ENCODE results near the gene PRDM7. TPM values are rescaled to one million over a fixed set of nuclear protein-coding genes. Genes with fewer than 3 reads are reported as not detected.
"Not testable (repeated sequence)": the region's sequence is repeated elsewhere in the genome, so short reads cannot be mapped to it uniquely, and the experiment has no call there.

PRDM7 gene
- not detected in 2 replicates for total RNA-seq

DNA sequence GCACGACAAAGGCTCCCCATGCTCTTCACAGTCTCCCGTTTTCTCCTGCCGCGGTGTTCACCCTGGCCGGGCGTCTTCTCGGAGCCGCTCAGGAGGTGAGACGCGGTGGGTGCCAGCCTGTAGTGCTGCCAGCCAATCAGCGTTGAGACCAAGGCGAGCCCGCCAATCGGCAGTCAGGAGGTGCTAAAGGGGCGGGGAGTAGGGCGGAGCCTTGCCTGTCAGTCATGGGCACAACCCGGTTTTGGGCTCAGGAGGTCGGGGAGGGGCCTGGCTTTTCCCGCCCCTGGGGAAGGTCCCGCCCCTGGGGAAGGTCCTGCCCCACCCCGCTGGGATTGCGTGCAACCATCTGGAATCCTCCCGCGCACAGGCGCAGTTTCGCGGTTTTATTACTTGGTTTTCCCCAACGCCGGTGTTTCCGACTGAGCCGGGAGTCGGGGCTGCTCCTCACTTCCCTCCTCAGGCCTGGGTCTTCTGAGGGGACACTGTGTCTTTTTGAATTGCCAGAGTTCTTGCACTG, at the start of gene PRDM7:
PRDM7 (minus strand) TSS at position 92 of the 517 bp plus-strand sequence. CDS start 1,421 bp downstream, outside the sequence.
- no peak for DNase-seq (ENCODE audit: extremely low read depth, low read depth, low spot score)

DNA sequence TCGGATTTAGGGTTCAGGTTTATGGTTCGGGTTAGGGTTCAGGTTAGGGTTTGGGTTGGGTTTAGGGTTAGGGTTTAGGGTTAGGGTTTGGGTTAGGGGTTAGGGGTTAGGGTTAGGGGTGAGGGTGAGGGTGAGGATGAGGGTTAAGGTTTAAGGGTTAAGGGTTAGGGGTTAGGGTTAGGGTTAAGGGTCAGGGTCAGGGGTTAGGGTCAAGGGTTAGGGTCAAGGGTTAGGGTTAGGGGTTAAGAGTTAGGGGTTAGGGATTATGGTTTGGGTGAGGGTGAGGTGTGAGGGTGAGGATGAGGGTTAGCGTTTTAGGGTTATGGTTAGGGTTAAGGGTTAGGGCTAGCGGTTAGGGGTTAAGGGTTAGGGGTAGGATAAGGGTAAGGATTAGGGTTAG, 44.7 kb upstream of the PRDM7 start:
- not testable (repeated sequence) for DNase-seq (ENCODE audit: extremely low read depth, low read depth, low spot score)

DNA sequence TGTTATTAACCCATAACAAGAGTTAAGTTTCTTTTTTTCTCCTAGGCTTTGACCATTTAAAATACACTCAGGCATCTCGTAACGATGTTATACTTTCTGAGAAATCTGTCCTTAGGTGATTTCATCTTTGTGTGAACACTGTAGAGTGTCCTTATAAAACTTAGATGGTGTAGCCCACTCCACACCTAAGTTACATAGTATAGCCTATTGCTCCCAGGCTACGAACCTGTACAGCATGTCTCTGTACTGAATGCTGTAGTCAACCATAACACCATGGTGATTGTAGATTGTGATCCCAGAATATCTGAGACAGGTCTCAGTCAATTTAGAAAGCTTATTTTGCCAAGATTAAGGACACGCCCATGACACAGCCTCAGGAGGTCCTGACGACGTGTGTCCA, 30.5 kb upstream of the PRDM7 start:
- DNase-seq (ENCODE audit: extremely low read depth, low read depth, low spot score): not testable (repeated sequence)

DNA sequence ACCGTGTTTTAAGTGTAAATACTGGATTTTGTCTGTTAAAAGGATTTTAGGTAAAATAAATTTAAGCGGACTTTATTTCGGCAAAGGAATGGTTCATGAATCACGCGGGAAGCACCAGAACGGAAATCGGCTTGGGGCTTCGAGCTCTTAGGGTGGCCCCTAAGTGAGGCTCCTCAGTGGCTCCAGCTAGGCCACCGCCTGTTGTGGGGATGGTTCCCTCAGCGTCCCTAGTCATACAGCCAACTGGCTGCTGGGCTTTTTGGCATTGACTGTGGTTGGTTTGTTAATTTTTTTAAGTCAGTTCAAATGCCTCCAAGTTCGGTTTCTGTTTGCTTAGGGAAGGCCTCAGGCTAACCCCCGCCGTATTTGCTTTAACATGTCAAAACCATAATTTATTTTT, 29.9 kb upstream of the PRDM7 start:
- not testable (repeated sequence) for DNase-seq (ENCODE audit: extremely low read depth, low read depth, low spot score)

DNA sequence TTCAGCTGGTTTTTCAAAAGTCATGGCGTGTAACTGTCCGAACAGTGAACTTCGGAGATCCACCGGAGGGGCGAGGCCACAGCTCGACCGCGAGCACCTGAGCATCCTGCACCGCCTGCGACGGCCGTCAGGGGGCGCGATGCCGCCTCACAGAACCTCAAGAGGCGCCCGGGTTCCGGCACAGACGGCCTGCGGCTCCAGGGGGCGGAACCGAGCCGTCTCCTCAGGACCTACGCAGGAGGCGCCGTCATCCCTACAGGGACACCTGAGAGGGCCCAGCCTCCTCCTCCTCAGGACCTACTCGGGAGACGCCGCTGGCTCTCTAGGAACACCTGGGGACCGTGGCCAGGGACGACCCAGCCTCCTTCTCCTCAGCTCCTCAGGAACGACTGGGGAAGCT, 29.1 kb upstream of the PRDM7 start:
- DNase-seq (ENCODE audit: extremely low read depth, low read depth, low spot score): not testable (repeated sequence)

DNA sequence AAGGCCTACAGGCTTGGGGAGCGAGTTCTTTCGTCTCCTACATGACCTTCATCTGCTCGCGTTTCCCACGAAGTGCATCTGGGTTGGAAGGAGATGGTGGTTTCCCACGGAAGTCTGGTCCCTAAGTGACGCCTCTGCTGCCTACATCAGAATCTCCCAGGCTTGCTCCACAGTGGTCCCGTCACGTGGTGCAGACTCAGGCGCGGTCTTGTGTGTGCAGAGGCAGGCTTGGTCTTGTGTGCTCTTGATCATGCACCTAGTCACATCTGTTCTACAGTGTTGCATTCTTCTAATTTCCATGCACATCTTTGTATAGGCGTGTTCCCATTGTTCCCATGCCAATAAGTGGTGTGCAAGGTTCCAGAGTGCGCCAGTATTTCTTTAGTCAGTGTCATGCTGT, 27.6 kb upstream of the PRDM7 start:
- DNase-seq (ENCODE audit: extremely low read depth, low read depth, low spot score): not testable (repeated sequence)

DNA sequence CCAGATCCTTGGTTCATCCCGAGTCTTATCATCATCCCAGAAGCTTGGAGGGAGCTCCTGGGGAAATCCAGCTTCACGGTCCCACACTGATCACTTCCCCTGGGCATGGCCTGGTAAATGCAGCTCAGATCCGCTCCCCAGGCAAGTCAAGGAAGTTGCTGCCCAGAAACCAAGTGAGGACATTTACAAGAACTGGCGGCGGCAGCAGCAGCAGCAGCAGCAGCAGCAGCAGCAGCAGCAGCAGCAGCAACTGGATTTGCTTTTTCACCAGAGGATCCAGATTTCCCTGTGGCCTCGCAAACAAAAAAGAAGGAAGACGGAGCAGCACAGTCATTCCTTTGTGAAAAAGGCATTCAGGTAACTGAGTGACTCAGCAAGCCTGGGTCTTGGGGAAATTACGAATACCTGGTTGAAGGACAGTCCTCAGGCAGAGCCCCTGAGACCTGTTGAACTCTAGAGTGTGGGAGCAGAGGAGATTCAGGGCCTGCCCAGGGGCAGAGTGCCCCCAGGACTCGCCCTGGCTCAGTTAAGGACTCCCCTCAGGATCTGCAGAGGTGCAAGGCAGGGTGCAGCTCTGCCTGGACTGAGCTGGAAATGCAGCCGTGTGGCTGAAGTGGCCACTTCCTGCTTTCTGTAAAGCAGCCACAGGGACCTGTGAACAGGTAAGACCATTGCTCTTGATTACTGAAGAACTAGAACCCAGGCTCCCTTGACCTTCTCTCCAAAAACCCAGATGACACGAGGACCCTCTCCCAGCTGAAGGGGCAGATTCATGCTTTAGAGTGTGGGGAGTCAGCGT, 25.2 kb upstream of the PRDM7 start:
- not testable (repeated sequence) for DNase-seq (ENCODE audit: extremely low read depth, low read depth, low spot score)

DNA sequence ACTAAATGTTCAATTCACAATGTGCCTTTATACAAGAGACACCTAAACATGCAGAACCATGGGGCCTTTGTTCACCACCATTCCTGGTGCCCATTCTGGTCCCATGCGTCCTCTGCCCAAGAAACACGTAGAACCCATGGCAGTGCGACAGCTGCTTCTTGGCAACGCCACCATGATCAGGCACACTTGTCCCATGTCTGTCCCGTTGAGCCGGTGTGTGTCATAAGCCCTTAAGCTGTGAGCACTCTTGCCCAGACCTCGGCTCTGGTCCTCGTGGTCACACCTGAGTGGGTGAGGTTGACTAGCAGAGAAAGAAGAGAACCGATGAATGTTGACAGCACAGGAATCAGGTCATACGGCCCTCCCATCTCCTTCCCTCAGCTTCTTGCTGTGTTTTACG, 24.2 kb upstream of the PRDM7 start:
- DNase-seq (ENCODE audit: extremely low read depth, low read depth, low spot score): not testable (repeated sequence)

DNA sequence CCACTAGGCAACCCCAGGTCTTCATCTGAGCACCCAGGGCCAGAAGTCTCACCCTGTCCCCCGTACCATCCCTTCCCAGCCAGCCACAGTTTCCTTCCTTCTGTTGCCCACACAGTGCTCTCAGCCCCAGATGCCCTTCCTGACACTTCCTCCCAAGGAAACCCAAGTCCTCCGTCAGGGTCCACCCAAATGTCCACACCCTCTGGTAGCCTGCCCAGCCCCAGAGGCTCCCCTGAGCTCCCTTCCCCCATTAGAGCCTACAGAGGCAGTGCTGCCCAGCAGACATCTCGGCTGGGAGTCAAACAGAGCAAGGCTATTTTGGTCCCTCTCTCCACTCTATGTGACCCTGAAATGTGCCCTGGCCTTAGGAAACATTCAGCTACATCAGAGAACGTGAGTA, 23.7 kb upstream of the PRDM7 start:
- not testable (repeated sequence) for DNase-seq (ENCODE audit: extremely low read depth, low read depth, low spot score)

DNA sequence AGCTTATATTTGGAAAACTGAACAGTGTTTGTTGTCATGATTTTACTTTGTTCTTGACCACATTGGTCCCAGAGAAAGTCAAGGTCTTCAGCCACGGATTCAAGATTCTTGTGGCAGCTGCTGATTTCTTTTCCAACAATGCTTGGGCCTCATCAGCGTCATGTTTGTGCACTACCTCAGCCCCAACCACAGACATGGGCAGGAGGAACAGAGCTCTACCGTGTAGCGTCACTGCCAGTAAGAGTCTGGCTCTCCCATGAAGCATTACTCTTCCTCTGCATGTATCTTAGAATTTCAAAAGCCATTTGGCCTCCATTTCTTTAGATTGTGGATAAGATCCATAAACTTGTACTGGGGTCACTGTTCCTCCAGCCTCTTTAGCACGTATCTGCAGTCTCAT, 23.1 kb upstream of the PRDM7 start:
- DNase-seq (ENCODE audit: extremely low read depth, low read depth, low spot score): not testable (repeated sequence)

DNA sequence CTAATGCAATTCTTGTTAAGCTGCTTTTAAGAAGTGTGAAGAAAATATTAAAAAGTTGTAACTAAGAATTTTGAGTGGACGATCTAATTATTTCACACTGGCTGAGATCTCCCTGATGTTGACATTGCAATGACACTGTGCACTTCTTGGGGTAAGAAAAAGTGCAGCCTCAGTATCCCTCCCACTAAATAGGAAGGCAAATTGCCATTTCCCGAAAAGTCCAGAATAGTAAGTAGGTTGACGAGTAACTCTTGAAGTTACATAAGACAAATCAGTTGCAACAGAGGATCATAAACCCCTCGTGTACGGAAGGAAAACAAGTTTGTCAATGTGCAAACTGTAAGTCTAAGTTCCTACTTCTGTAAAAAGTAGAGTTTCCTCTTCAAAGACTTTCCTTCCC, 21.8 kb upstream of the PRDM7 start:
- not testable (repeated sequence) for DNase-seq (ENCODE audit: extremely low read depth, low read depth, low spot score)

DNA sequence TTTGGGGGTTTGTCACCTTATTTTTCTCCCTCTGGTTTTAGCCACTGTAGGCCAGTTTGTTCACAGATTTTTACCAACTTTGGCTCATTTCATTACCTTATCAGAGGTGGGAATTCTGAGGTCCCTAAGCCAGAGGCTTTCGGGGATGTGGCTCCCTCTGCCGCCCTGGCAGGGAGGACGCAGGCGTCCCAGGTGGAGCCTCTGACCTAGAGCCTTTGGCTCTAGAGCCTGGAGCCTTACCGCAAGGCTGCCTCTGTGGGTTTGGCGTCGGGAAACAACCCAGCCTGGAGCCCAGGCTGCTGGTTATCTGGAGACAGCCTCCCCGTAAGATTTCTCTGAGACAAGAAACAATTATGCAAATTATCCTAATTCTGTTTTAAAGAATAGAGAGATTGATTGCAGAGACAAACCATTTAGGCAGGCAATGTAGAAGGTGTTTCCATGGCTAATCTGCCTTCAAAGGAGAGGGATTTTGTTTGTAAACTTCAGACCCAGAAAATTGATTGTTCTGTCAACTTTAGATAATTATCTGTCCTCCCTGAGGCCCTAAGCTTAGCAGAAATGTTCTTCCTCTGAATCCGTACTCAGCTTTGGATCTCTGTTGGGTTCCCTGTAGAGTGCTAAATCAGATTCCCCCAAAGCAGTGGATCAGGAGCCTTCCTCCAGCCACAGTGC, 20.0 kb upstream of the PRDM7 start:
- DNase-seq (ENCODE audit: extremely low read depth, low read depth, low spot score): not testable (repeated sequence)

DNA sequence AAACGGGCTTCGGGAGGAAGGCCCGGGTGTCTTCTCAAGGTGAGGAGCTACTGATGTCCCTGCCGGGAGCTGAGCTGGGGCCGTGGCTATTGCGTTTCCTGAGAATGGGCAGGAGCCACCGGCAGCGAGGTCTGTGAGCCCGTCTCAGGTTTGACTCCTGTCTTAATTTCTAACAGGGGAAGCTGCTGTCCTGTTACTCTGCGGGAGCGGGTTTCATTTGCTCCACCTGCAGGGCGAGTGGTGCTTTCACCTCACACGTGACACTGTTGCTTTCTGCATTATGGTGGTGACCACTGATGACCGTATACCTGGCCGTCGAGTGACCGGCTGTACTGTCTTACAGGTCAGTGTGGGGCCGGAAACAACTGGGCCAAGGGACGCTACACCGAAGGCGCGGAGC, 17.7 kb upstream of the PRDM7 start:
- not testable (repeated sequence) for DNase-seq (ENCODE audit: extremely low read depth, low read depth, low spot score)

DNA sequence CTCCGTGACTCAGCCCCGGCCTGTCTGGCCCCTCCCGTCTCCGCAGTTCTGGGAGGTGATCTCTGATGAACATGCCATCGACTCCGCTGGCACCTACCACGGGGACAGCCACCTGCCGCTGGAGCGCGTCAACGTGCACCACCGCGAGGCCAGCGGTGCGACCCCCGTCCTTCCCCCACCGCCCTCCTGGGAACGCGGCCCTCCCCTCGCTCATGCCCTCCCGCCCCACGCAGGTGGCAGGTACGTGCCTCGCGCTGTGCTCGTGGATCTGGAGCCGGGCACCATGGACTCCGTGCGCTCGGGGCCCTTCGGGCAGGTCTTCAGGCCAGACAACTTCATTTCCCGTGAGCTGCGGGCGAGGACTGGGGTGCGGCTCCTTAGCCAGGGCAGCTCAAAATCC, 17.2 kb upstream of the PRDM7 start:
- DNase-seq (ENCODE audit: extremely low read depth, low read depth, low spot score): not testable (repeated sequence)

DNA sequence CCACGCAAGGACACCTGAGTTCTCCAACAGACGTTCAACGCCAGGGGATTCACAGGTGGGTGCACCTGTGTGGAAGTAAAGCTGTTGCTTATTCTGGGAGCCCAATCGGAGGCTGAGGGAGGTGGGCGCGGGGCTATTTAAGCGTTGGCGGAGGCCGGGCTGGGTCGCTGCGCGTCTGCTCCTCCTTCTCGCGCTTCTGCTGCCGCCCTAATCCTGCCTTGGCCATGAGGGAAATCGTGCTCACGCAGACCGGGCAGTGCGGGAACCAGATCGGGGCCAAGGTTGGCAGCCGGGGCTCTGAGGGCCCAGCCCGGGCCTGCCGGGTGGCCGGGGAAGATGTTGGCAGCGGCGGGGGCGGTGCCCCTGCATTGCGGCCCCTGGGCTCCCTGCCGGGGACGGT, 16.7 kb upstream of the PRDM7 start:
- DNase-seq (ENCODE audit: extremely low read depth, low read depth, low spot score): not testable (repeated sequence)

DNA sequence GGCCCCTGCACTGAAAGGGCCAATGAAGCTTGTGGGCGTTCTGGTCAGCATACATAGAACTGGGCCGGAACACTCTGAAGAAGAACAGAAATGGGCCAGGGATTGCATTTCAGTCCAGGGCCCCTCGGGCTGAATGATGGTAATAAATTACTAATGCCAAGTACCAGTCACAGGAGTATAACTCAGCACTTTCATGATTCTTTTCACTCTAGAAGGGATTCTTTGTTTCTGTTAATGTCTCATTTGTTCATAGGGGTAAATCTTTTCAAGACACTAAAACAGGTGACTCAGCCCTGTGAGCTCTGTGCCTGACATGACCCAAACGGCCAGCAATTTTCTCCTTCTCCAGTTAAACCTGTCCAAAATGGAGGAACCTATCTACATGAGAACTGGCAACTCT, 15.7 kb upstream of the PRDM7 start:
- DNase-seq (ENCODE audit: extremely low read depth, low read depth, low spot score): not testable (repeated sequence)

DNA sequence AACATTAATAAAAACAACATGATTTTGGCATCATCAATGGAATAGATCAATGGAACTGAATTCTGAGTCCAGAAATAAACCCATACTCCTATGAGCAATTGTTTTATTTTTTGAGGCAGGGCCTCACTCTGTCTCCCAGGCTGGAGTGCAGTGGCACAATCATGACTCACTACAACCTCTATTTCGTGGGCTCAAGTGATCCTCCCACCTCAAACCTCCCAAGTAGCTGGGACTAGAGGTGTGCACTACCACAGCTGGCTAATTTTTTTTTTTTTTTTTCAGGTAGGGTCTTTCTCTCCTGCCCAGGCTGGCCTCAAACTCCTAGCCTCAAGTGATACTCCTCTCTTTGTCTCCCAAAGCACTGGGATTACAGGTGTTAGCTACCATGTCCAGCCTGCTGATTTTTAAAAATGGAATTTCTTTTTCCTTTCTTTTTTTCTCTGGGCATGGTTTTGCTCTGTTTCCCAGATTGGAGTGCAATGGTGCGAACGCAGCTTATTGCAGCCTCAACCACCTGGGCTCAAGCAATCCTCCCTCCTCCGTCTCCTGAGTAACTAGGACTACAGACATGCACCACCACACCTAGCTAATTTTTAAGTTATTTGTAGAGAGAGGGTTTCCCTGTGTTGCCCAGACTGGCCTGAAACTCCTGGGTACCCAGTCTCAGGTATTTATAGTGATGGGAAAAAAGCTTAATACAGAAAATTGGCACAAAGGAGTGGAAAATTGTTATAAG, 7.3 kb upstream of the PRDM7 start:
- DNase-seq (ENCODE audit: extremely low read depth, low read depth, low spot score): no peak

DNA sequence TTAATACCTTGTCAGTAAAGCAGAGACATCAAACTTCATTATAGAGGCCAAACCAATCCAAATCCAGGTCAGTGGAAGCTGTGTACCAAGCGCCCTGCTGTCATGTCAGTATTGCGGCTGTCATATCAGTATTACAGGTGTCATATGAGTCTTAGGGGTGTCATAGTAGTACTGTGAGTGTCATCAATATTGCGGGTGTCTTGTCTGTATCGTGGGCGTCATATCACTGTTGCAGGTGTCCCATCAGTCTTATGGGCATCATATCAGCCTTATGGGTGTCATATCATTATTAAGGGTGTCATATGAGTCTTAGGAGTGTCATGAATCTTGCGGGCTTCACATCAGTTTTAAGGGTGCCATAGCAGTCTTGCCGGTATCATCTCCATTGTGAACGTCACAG, 6.0 kb upstream of the PRDM7 start:
- DNase-seq (ENCODE audit: extremely low read depth, low read depth, low spot score): no peak

DNA sequence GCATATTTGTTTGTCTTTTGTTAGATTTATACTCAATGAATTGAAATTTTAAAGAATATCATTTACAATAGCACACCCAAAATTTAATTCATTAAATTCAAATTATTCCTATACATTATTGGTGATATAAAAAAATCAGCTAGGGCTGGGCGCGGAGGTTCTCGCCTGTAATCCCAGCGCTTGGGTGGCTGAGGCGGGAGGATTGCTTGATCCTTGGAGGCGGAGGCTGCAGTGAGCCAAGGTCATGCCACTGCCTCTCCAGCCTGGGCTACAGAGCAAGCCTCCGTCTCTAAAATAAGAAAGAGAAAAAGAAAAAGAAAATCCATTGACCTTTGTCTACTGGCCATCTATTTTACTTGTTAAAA, 4.5 kb upstream of the PRDM7 start:
- DNase-seq (ENCODE audit: extremely low read depth, low read depth, low spot score): no peak

DNA sequence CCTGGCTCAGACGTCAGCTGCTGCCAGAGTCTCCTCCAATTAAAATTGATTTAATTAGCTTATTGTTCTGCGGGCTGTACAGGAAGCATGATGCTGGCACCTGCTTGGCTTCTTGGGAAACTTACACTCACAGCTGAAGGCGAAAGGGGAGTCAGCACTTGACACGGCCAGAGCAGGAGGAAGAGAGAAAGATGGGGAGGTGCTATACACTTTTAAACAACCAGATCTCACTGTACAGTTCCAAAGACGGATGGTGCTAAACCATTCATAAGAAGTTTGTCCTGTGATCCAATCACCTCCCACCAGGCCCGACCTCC, 1.4 kb upstream of the PRDM7 start:
- no peak for DNase-seq (ENCODE audit: extremely low read depth, low read depth, low spot score)

DNA sequence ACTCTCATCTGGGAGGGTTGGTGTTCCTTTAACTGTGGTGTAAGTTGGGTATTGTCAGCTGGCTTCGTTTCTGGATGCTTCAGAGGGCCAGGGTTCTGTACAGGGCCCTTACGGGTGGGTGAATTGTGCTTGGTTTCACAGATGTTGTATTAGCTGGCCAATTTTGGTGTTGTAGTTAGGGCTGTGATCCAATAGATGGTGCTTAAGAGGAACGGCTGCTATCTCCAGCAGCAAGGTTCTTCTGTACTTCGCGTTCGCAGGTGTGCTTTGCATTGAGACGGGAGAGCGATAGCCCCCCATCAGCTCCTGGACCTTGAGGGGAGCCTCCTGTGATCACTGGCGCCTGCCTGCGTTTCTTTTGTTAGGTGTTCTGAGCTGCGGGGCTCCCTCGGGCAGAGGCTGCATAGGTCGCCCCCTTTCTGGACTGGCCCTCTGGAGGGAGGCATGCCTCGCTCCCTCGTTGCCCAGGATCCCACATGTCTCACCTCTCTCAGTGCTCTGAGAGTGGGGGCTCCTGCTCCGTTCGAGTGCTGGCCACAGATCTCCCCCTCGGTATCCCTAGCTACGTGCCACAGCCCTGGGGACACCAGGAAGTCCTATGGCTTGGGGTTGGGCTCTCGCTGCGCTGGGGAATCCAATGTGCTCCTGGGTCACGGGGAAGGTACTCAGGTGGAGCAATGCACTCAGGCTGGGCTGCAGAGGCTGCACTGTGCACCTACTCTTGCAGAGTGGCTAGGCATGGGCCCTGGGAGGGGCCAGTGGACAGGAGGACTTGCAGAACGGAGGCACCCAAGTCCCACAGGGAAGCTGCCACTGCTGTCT, 837 bp upstream of the PRDM7 start:
- DNase-seq (ENCODE audit: extremely low read depth, low read depth, low spot score): no peak
